Thyroid gland (tissue), 4 donors: Measurements from ENCODE around the gene EFNA5.

Experiments
- POLR2A ChIP-seq, 2 donors: fragments of 450-650 bp; IDR thresholded peaks; one replicate each; pipeline ENCODE4 v1.6.1; 2017; ENCODE audit warnings: antibody characterized with exemption in 2 of 2, mild to moderate bottlenecking in 2 of 2, moderate library complexity in 1 of 2
- TF ChIP-seq, protein P1 (sequence below), 6 experiments: fragments of 200-600 bp in 3 of 6; fragments of 450-650 bp in 3 of 6; sonication (generic) in 3 of 6; IDR thresholded peaks; one replicate each; pipeline ENCODE4 v1.5.1; 2016 to 2019; ENCODE audit warnings: antibody characterized with exemption in 6 of 6, mild to moderate bottlenecking in 2 of 6, inconsistent platforms in 1 of 6, moderate library complexity in 1 of 6

DNA sequence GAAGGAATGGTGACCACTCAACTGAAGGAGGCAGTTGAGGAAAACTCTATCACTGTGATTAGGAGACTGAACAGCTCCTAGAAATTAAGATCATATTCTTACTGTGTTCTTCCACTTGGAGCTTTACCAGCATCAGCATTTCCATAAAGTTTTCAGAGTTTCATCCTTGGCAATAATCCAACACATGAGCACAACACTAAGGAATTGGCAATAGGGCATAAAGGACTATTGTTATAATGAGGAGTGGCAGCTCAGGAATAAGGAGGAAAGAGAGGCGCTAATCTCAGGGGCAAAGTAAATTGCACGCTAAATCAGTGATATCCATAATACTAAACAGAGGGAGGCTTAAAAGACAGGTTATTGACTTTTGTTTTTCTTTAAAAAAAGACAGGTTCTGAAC is 338.9 kb downstream of the EFNA5 start:
- TF ChIP-seq, protein P1, sequence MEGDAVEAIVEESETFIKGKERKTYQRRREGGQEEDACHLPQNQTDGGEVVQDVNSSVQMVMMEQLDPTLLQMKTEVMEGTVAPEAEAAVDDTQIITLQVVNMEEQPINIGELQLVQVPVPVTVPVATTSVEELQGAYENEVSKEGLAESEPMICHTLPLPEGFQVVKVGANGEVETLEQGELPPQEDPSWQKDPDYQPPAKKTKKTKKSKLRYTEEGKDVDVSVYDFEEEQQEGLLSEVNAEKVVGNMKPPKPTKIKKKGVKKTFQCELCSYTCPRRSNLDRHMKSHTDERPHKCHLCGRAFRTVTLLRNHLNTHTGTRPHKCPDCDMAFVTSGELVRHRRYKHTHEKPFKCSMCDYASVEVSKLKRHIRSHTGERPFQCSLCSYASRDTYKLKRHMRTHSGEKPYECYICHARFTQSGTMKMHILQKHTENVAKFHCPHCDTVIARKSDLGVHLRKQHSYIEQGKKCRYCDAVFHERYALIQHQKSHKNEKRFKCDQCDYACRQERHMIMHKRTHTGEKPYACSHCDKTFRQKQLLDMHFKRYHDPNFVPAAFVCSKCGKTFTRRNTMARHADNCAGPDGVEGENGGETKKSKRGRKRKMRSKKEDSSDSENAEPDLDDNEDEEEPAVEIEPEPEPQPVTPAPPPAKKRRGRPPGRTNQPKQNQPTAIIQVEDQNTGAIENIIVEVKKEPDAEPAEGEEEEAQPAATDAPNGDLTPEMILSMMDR (IDR thresholded peaks at IDR 0.05) = no peak
- TF ChIP-seq POLR2A (IDR thresholded peaks at IDR 0.05) = no peak
